Effector memory CD8-positive, alpha-beta T cell (primary cell): ENCODE data around the gene SRP54.
"Not testable (repeated sequence)": the region's sequence is repeated elsewhere in the genome, so short reads cannot be mapped to it uniquely, and the experiment has no call there.

ENCODE experiments used
- ATAC-seq: fragments of 150-1000 bp; cut with Tn5 transposase; replicated peaks from 2 replicates; pipeline ENCODE4 v1.10.0; 2021; ENCODE audit warnings: mild to moderate bottlenecking, moderate library complexity
- DNase-seq, 3 experiments: peaks; one replicate each; pipeline ENCODE4 v3.0.0; 2021
- H3K27ac Mint-ChIP-seq, 2 donors: one replicate each; pipeline ENCODE4 v1.8.0; 2022; ENCODE audit warnings: mild to moderate bottlenecking in 2 of 2, mixed read lengths in 2 of 2, moderate library complexity in 2 of 2
- H3K27me3 Mint-ChIP-seq, 2 donors: one replicate each; pipeline ENCODE4 v1.8.0; 2022; ENCODE audit warnings: mixed read lengths in 2 of 2
- H3K36me3 Mint-ChIP-seq: one replicate; pipeline ENCODE4 v1.8.0; 2022; ENCODE audit warnings: mild to moderate bottlenecking, moderate library complexity, mixed read lengths; ENCODE audit not compliant: insufficient read depth
- H3K4me1 Mint-ChIP-seq, 2 donors: one replicate each; pipeline ENCODE4 v1.8.0; 2022; ENCODE audit warnings: low read depth in 2 of 2, mixed read lengths in 2 of 2
- H3K4me3 Mint-ChIP-seq, 2 donors: one replicate each; pipeline ENCODE4 v1.8.0; 2022; ENCODE audit warnings: mild to moderate bottlenecking in 2 of 2, mixed read lengths in 2 of 2, moderate library complexity in 2 of 2
- H3K9me3 Mint-ChIP-seq, 2 donors: one replicate each; pipeline ENCODE4 v1.8.0; 2022; ENCODE audit warnings: mixed read lengths in 2 of 2
- total RNA-seq, 9 experiments: gene quantifications; one replicate each; lab custom pipeline; 2026; lab: John Stamatoyannopoulos, UW

Gene SRP54
- 54.8 to 179 (median 86.8) reads per million in 9 experiments for total RNA-seq

DNA sequence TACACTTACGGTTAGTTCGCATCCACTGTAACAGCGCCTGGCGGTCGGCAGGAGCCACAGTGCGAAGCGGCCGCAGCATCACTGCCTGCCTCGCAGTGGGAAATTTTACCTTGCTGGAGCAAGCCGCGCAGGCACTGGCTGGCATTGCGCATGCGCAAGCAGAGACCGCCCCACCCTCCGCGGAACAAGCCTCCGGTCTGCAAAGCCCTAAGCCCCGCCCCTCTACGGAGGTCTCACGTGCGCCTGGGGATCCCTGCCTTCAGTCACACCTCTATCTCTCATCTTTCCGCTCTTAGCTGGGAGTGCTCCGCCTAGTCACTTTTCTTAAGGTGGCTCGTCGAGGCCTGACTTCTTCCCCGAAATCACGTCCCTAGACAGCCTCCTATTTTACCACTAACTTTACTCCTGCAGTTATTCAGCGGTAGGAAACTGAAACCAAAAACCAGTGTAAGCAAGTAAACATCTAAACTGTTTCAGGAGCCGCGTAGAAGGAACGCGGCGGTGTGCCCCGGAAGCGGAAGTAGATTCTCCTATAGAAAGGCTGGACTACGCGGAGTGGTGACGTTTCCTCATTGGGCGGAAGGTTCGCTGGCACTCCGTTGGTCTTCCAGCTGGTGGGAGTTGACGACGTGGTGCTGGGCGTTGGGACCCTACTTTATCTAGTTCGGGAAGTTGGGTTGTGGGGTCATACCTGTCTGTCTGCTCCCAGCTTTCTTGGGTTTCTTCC, at the start of gene SRP54:
Gene SRP54 (plus strand): TSS at position 572 of the 727 bp plus-strand sequence. CDS start 13,718 bp downstream, outside the sequence.
- no peaks in the 10 kb centered on the region for H3K9me3 Mint-ChIP-seq
- DNase-seq (peak; percentile 99 to 100 (median 100)), ATAC-seq (peak; percentile 88)
- H3K27me3 Mint-ChIP-seq, result no peaks in the 10 kb centered on the region
- no peak within 1 kb of the TSS for H3K27ac Mint-ChIP-seq
- H3K36me3 Mint-ChIP-seq, result peaks cover 17% of the 10 kb centered on the region
- peaks cover 22 to 28% of the 10 kb centered on the region in 2 donors for H3K4me1 Mint-ChIP-seq
- H3K4me3 Mint-ChIP-seq, result no peak within 1 kb of the TSS

DNA sequence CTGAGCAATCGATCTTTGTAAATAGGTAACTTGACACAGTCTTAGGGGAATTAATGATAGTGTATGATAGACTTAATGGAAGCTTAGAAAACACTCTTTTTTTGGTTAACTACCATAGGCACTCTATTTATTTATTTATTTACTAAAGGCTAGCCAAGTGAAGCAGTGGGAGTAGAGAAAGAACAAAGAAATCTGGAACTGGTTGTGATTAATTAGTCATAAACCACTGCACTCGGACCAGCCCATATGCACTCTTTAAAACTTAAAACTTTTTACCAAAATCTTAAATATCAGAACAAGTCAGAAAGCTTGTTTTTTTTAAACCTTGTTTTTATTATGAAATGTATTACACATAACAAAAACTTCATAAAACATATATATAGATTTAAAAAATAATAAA, 49.5 kb upstream of the SRP54 start:
- Mint-ChIP-seq H3K36me3 (peaks cover 6% of the 10 kb centered on the region), H3K4me3 (no peak overlapping the region), H3K27ac (peak overlapping the region; percentile 53 to 88), H3K27me3 (no peaks in the 10 kb centered on the region), H3K4me1 (peaks cover 15 to 24% of the 10 kb centered on the region in 2 donors), H3K9me3 (no peaks in the 10 kb centered on the region)
- no peak for DNase-seq
- no peak for ATAC-seq

DNA sequence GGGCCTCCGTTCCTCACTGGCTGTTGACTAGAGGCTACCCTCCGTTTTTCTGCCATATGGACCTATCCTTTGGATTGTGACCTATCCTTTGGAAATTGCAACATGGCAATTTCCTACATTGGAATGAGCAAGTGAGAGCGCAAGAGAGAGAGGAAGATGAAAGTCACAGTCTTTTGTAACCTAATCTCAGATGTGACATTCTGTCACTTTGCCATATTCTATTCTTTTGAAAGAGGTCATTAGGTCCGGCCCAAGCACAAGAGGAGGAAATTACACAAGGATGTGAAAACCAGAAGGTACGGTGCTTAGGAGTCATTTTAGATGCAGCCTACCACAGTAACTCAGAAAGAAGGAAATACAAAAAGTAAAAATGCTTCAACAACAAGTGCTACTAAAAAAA, 47.3 kb upstream of the SRP54 start:
- H3K27ac Mint-ChIP-seq, result peak overlapping the region in 1 of 2 donors; percentile 5
- no peak overlapping the region for H3K4me3 Mint-ChIP-seq
- DNase-seq (no peak), ATAC-seq (no peak)
- H3K27me3 Mint-ChIP-seq, result no peaks in the 10 kb centered on the region
- H3K36me3 Mint-ChIP-seq, result peaks cover 6% of the 10 kb centered on the region
- no peaks in the 10 kb centered on the region for H3K9me3 Mint-ChIP-seq
- H3K4me1 Mint-ChIP-seq, result peaks cover 10 to 11% of the 10 kb centered on the region in 2 donors

DNA sequence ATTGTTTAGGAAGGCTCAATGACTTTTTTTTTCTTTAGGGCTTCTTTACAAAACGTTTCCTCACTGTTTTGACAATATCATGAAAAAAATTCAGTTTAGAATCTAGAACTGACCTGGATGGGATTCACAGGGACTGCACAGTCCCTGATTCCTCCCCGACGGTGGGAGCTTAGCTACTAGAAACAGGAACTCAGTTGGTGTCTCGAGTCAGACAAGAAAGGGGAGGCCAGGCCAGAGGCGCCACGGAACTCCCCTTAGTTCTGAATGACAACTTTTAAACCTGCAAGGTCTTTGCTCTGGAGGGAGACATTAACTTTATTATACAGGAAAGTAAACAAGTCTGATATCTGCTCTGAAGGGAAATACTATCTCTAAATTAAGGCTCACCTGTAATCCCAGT, 45.4 kb upstream of the SRP54 start:
- no peaks in the 10 kb centered on the region for H3K36me3 Mint-ChIP-seq
- no peak overlapping the region for H3K4me3 Mint-ChIP-seq
- DNase-seq, result no peak
- H3K27me3 Mint-ChIP-seq, result no peaks in the 10 kb centered on the region
- H3K4me1 Mint-ChIP-seq, result no peaks in the 10 kb centered on the region
- peak overlapping the region; percentile 6 to 12 for H3K27ac Mint-ChIP-seq
- no peak for ATAC-seq
- no peaks in the 10 kb centered on the region for H3K9me3 Mint-ChIP-seq

DNA sequence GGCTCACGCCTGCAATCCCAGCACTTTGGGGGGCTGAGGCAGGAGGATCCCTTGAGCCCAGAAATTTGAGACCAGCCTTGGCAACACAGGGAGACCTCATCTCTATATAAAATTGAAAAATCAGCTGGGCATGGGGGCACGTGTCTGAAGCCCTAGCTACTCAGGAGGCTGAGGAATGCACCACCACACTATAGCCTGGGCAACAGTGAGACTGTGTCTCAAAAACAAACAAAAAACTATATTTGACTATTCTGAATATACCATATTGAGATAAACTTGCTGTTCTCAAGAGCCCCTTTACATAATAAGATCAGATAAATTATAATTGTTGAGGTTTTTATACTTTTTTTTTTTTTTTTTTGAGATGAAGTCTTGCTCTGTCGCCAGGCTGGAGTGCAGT, 44.9 kb upstream of the SRP54 start:
- ATAC-seq (no peak), DNase-seq (no peak)
- H3K4me3 Mint-ChIP-seq, result no peak overlapping the region
- H3K36me3 Mint-ChIP-seq, result no peaks in the 10 kb centered on the region
- no peaks in the 10 kb centered on the region for H3K9me3 Mint-ChIP-seq
- peak overlapping the region; percentile 6 to 12 for H3K27ac Mint-ChIP-seq
- H3K4me1 Mint-ChIP-seq, result no peaks in the 10 kb centered on the region
- no peaks in the 10 kb centered on the region for H3K27me3 Mint-ChIP-seq

DNA sequence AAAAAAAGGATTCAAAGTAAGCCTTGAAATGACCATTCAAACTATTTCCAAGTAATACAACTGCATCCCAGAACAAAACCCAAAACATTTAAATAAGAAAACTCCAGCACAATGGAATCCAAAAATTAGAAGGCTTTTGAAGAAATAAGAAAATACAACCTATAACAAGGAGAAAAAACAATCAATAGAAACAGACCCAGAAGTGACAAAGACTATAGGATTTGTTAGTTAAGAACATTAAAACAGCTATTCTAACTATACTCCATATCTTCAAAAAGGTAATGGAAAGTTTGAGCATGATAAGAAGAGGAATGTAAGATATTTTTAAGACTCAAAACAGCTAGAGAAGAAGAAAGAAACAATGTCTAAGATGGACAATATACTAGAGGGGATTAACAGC, 39.3 kb upstream of the SRP54 start:
- H3K9me3 Mint-ChIP-seq, result peaks cover 0 to 8% of the 10 kb centered on the region in 2 donors
- H3K4me3 Mint-ChIP-seq, result no peak overlapping the region
- no peak for DNase-seq
- no peaks in the 10 kb centered on the region for H3K4me1 Mint-ChIP-seq
- ATAC-seq, result no peak
- no peak overlapping the region for H3K27ac Mint-ChIP-seq
- no peaks in the 10 kb centered on the region for H3K36me3 Mint-ChIP-seq
- no peaks in the 10 kb centered on the region for H3K27me3 Mint-ChIP-seq

DNA sequence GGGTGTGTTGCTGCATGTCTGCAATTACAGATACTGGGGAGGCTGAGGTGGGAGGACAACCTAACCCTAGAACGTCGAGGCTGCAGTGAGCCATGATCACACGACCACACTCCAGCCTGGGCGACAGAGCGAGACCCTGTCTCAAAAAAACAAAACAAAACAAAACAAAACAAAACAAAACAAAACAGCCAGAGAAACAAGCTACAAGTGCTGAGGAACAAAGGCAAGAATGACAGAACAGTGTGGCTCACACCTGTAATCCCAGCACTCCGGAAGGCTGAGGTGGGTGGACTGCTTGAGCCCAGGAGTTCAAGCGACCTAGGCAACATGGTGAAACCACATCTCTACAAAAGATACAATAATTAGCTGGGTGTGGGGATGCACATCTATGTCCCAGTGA, 38.0 kb upstream of the SRP54 start:
- no peak for DNase-seq
- H3K4me1 Mint-ChIP-seq, result no peaks in the 10 kb centered on the region
- H3K4me3 Mint-ChIP-seq, result no peak overlapping the region

DNA sequence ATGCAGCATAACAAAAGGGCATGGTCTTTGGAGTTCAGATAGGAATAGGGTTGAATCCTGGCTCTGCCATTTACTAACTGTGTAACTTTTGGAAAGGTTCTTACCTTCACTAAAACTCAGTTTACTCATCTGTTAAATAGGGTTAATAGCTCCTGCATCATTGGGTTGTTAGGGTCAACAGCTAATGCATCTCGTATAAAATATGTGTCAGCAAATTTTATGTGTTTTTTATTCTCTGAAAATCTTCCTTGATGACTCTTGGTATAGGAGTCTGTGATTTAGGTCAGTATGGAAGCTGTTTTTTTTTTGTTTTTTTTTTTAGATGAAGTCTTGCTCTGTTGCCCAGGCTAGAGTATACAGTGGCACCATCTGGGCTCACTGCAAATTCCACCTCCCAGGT, 36.1 kb upstream of the SRP54 start:
- Mint-ChIP-seq H3K4me3 (no peak overlapping the region), H3K9me3 (peaks cover 0 to 8% of the 10 kb centered on the region in 2 donors), H3K4me1 (no peaks in the 10 kb centered on the region), H3K27ac (no peak overlapping the region), H3K36me3 (peaks cover 6% of the 10 kb centered on the region), H3K27me3 (no peaks in the 10 kb centered on the region)
- ATAC-seq, result no peak
- DNase-seq, result no peak

More for the DNA sequence above, 38.0 kb upstream of the SRP54 start:
- Mint-ChIP-seq H3K27ac (no peak overlapping the region), H3K9me3 (peaks cover 0 to 8% of the 10 kb centered on the region in 2 donors), H3K36me3 (peaks cover 3% of the 10 kb centered on the region), H3K27me3 (no peaks in the 10 kb centered on the region)
- ATAC-seq, result no peak

DNA sequence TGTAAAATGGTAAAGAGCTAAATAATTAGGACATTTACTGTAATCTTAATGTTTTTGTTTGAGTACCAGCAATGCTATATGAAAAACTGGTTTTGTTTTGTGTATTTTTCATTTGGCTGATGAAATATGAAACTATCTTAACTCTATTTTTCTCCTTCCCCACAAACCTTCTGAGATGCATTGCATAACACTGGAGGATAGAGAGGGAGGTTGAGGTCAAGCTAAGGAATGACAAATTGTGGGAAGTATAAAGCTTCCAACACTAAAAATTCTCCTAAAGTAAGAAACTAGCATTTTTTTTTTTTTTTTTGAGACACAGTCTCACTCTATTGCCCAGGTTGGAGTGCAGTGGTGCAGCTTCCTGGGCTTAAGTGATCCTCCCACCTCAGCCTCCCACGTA, 31.5 kb upstream of the SRP54 start:
- Mint-ChIP-seq H3K36me3 (peaks cover 39% of the 10 kb centered on the region), H3K4me3 (no peak overlapping the region), H3K4me1 (peaks cover 0 to 3% of the 10 kb centered on the region in 2 donors), H3K27ac (no peak overlapping the region), H3K9me3 (no peaks in the 10 kb centered on the region), H3K27me3 (no peaks in the 10 kb centered on the region)
- DNase-seq (no peak), ATAC-seq (no peak)

DNA sequence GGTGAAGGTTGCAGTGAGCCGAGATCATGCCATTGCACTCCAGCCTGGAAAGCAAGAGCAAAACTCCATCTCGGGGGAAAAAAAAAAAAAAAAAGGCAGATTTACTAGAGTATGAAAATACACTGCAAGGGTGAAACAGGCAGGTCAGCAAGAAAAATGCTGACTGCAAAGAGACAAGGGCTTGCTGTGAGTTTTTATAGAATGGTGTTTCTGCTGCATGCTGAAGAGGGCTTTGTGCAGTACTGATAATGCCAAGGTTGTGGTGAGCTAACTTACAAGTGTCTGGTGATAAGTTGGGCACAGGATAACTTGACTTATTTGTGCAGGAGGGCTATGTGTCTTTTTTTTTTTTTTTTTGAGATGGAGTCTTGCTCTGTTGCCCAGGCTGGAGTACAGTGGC, 25.9 kb upstream of the SRP54 start:
- ATAC-seq (no peak), DNase-seq (no peak)
- H3K4me1 Mint-ChIP-seq, result peaks cover 0 to 3% of the 10 kb centered on the region in 2 donors
- H3K27ac Mint-ChIP-seq, result no peak overlapping the region
- H3K9me3 Mint-ChIP-seq, result no peaks in the 10 kb centered on the region
- H3K36me3 Mint-ChIP-seq, result peaks cover 51% of the 10 kb centered on the region
- no peak overlapping the region for H3K4me3 Mint-ChIP-seq
- H3K27me3 Mint-ChIP-seq, result no peaks in the 10 kb centered on the region

DNA sequence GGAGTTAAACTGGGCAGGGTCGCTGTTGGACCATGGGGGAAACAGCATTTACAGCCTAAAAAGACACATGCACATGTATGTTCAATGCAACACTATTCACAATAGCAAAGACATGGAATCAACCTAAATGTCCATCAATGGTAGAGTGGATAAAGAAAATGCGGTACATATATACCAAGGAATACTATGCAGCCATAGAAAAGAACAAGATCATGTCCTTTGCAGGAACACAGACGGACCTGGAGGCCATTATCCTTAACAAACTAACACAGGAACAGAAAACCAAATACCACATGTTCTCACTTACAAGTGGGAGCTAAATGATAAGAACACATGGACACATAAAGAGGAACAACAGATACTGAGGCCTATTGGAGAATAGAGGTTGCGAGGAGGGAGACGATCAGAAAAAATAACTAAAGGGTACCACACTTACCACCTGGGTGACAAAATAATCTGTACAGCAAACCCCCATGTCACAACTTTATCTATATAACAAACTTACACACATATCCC, 25.0 kb upstream of the SRP54 start:
- no peaks in the 10 kb centered on the region for H3K9me3 Mint-ChIP-seq
- no peak overlapping the region for H3K27ac Mint-ChIP-seq
- H3K36me3 Mint-ChIP-seq, result peaks cover 47% of the 10 kb centered on the region
- H3K4me3 Mint-ChIP-seq, result no peak overlapping the region
- H3K27me3 Mint-ChIP-seq, result no peaks in the 10 kb centered on the region
- no peak for DNase-seq
- no peak for ATAC-seq
- peaks cover 0 to 3% of the 10 kb centered on the region in 2 donors for H3K4me1 Mint-ChIP-seq

DNA sequence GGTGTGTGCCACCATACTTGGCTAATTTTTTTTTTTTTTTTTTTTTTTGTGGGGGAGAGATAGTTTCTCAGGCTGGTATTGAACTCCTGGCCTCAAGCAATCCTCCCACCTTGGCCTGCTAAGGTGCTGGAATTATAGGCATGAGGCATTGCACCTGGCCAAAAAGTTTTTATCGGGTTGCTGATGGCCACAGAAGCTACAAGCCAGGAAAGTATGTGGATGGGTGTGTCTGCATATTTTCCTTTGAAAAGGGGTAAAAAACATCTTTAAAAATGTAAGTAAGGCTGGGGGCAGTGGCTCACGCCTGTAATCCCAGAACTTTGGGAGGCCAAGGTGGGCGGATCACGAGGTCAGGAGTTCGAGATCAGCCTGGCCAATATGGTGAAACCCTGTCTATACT, 20.7 kb upstream of the SRP54 start:
- not testable (repeated sequence) for DNase-seq, H3K4me1 Mint-ChIP-seq, H3K4me3 Mint-ChIP-seq, ATAC-seq, H3K9me3 Mint-ChIP-seq, H3K27me3 Mint-ChIP-seq, H3K27ac Mint-ChIP-seq
- peaks cover 23% of the 10 kb centered on the region for H3K36me3 Mint-ChIP-seq

DNA sequence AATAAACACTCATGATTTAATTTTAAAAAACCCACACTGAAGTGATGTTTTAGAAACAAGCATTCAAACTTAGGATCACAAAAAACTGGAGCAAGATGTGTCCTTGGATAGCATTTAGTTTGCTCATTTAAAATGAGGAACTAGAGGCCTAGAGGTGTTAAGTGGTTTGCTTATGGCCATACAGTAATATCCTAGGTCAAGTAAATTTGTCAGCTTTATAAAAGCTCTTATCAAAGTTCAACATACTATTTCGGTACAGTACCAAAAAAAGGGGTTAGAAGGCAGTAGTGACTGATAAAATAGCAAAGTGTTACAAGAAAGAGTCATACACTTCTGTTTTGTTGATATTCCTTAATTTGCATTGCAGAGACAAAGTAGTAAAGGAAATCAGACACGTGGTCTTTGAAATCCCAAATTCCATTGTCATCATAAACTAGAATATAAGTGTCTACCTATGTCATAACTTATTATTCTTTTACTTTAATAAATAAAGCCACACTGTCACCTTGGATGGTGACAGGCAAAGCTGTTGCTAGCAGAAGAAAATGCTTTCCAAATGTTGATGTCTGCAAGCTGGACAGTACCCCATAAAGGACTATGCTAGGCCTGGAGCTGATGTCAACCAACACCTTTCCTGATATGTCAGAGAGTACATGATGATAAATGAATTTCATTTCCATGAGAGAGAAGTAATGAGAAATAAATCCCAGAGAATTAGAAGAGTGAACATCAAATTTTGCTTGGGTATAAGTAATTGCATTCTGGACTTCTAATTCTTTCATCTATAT, 17.6 kb upstream of the SRP54 start:
- no peaks in the 10 kb centered on the region for H3K4me1 Mint-ChIP-seq
- no peaks in the 10 kb centered on the region for H3K9me3 Mint-ChIP-seq
- DNase-seq, result no peak
- peaks cover 28% of the 10 kb centered on the region for H3K36me3 Mint-ChIP-seq
- ATAC-seq, result no peak
- no peaks in the 10 kb centered on the region for H3K27me3 Mint-ChIP-seq
- H3K27ac Mint-ChIP-seq, result peak overlapping the region in 1 of 2 donors; percentile 51
- H3K4me3 Mint-ChIP-seq, result no peak overlapping the region

DNA sequence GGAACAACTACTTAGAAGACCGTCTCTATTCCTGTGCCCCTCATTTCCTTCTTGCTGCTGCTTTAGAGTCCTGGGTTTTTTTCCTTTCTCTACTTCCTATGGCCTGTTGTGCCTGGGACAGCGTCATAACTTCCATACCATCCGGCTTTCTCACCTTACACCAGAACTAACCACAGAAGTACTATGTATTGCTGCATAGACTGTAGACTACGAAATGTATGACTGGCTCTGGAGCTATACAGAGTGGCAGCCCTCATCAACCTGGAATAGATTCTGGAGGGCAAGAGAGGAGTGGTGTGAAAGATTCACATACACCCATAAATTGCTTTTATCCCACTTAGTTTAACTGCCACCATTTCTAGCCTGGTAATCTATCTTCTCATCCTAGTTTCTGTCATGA, 16.9 kb upstream of the SRP54 start:
- H3K4me3 Mint-ChIP-seq, result no peak overlapping the region
- no peaks in the 10 kb centered on the region for H3K4me1 Mint-ChIP-seq
- DNase-seq (no peak), ATAC-seq (no peak)
- H3K9me3 Mint-ChIP-seq, result no peaks in the 10 kb centered on the region
- peaks cover 27% of the 10 kb centered on the region for H3K36me3 Mint-ChIP-seq
- H3K27ac Mint-ChIP-seq, result peak overlapping the region in 1 of 2 donors; percentile 51
- H3K27me3 Mint-ChIP-seq, result no peaks in the 10 kb centered on the region
